ENCODE data around the gene GRB10.

GRB10 gene

GRCh38 chr7:50655020-50655419 lies 127.7 kb downstream of the GRB10 start:
- Histone ChIP-seq H3K4me1 (ENCODE audit: control insufficient read depth, insufficient read depth, low read length, poor library complexity, severe bottlenecking) (no peaks in the 10 kb centered on the region), H3K27ac (ENCODE audit: low read depth, low read length, severe bottlenecking) (no peak overlapping the region), H3K36me3 (ENCODE audit: control insufficient read depth, insufficient read depth, low read length) (peaks cover 34% of the 10 kb centered on the region), H3K4me3 (ENCODE audit: extremely low read depth, insufficient read depth, low read length, poor library complexity, severe bottlenecking) (no peak overlapping the region), H3K9me3 (ENCODE audit: control insufficient read depth, low read length) (no peaks in the 10 kb centered on the region)
- WGBS, 2 experiments (ENCODE audit: insufficient coverage in 2 of 2), result 95 to 96% methylated on average over 3 to 4 of the region's 4 CpGs

GRCh38 chr7:50653981-50654425 lies 128.7 kb downstream of the GRB10 start:
- Histone ChIP-seq H3K27ac (ENCODE audit: low read depth, low read length, severe bottlenecking) (no peak overlapping the region), H3K4me1 (ENCODE audit: control insufficient read depth, insufficient read depth, low read length, poor library complexity, severe bottlenecking) (peaks cover 2% of the 10 kb centered on the region), H3K4me3 (ENCODE audit: extremely low read depth, insufficient read depth, low read length, poor library complexity, severe bottlenecking) (no peak overlapping the region), H3K36me3 (ENCODE audit: control insufficient read depth, insufficient read depth, low read length) (peaks cover 25% of the 10 kb centered on the region), H3K9me3 (ENCODE audit: control insufficient read depth, low read length) (no peaks in the 10 kb centered on the region)
- 93 to 98% methylated on average over 9 to 10 of the region's 10 CpGs for WGBS, 2 experiments (ENCODE audit: insufficient coverage in 2 of 2)

- Histone ChIP-seq H3K9me3 (ENCODE audit: control insufficient read depth, low read length) (no peaks in the 10 kb centered on the region), H3K4me3 (ENCODE audit: extremely low read depth, insufficient read depth, low read length, poor library complexity, severe bottlenecking) (no peak overlapping the region), H3K36me3 (ENCODE audit: control insufficient read depth, insufficient read depth, low read length) (peaks cover 25% of the 10 kb centered on the region), H3K27ac (ENCODE audit: low read depth, low read length, severe bottlenecking) (no peak overlapping the region), H3K4me1 (ENCODE audit: control insufficient read depth, insufficient read depth, low read length, poor library complexity, severe bottlenecking) (peaks cover 2% of the 10 kb centered on the region)
- 91 to 95% methylated on average over 7 to 10 of the region's 16 CpGs for WGBS, 2 experiments (ENCODE audit: insufficient coverage in 2 of 2)
Observed at GRCh38 chr7:50653126-50653864, 129.4 kb downstream of the GRB10 start.

- Histone ChIP-seq H3K36me3 (ENCODE audit: control insufficient read depth, insufficient read depth, low read length) (peaks cover 24% of the 10 kb centered on the region), H3K27ac (ENCODE audit: low read depth, low read length, severe bottlenecking) (no peak overlapping the region), H3K4me1 (ENCODE audit: control insufficient read depth, insufficient read depth, low read length, poor library complexity, severe bottlenecking) (peaks cover 2% of the 10 kb centered on the region), H3K4me3 (ENCODE audit: extremely low read depth, insufficient read depth, low read length, poor library complexity, severe bottlenecking) (no peak overlapping the region), H3K9me3 (ENCODE audit: control insufficient read depth, low read length) (no peaks in the 10 kb centered on the region)
- 90 to 94% methylated on average over 7 of the region's 9 CpGs for WGBS, 2 experiments (ENCODE audit: insufficient coverage in 2 of 2)
Observed at GRCh38 chr7:50652400-50653125, 130.1 kb downstream of the GRB10 start.

GRCh38 chr7:50651271-50651989 lies 131.3 kb downstream of the GRB10 start:
- peaks cover 17% of the 10 kb centered on the region for H3K36me3 ChIP-seq (ENCODE audit: control insufficient read depth, insufficient read depth, low read length)
- H3K4me3 ChIP-seq (ENCODE audit: extremely low read depth, insufficient read depth, low read length, poor library complexity, severe bottlenecking), result no peak overlapping the region
- H3K27ac ChIP-seq (ENCODE audit: low read depth, low read length, severe bottlenecking), result no peak overlapping the region
- peaks cover 2% of the 10 kb centered on the region for H3K4me1 ChIP-seq (ENCODE audit: control insufficient read depth, insufficient read depth, low read length, poor library complexity, severe bottlenecking)
- no peaks in the 10 kb centered on the region for H3K9me3 ChIP-seq (ENCODE audit: control insufficient read depth, low read length)
- WGBS, 2 experiments (ENCODE audit: insufficient coverage in 2 of 2), result 91 to 100% methylated on average over 6 to 7 of the region's 9 CpGs

GRCh38 chr7:50650057-50650664 lies 132.5 kb downstream of the GRB10 start:
- no peak overlapping the region for H3K4me3 ChIP-seq (ENCODE audit: extremely low read depth, insufficient read depth, low read length, poor library complexity, severe bottlenecking)
- WGBS, 2 experiments (ENCODE audit: insufficient coverage in 2 of 2), result 89 to 96% methylated on average over 4 to 6 of the region's 6 CpGs
- no peak overlapping the region for H3K27ac ChIP-seq (ENCODE audit: low read depth, low read length, severe bottlenecking)
- no peaks in the 10 kb centered on the region for H3K9me3 ChIP-seq (ENCODE audit: control insufficient read depth, low read length)
- H3K36me3 ChIP-seq (ENCODE audit: control insufficient read depth, insufficient read depth, low read length), result peaks cover 15% of the 10 kb centered on the region
- H3K4me1 ChIP-seq (ENCODE audit: control insufficient read depth, insufficient read depth, low read length, poor library complexity, severe bottlenecking), result peaks cover 2% of the 10 kb centered on the region

GRCh38 chr7:50649259-50649885 lies 133.3 kb downstream of the GRB10 start:
- Histone ChIP-seq H3K4me1 (ENCODE audit: control insufficient read depth, insufficient read depth, low read length, poor library complexity, severe bottlenecking) (peaks cover 2% of the 10 kb centered on the region), H3K4me3 (ENCODE audit: extremely low read depth, insufficient read depth, low read length, poor library complexity, severe bottlenecking) (no peak overlapping the region), H3K27ac (ENCODE audit: low read depth, low read length, severe bottlenecking) (no peak overlapping the region), H3K9me3 (ENCODE audit: control insufficient read depth, low read length) (no peaks in the 10 kb centered on the region), H3K36me3 (ENCODE audit: control insufficient read depth, insufficient read depth, low read length) (peaks cover 18% of the 10 kb centered on the region)
- 93 to 97% methylated on average over 6 of the region's 7 CpGs for WGBS, 2 experiments (ENCODE audit: insufficient coverage in 2 of 2)

- Histone ChIP-seq H3K4me1 (ENCODE audit: control insufficient read depth, insufficient read depth, low read length, poor library complexity, severe bottlenecking) (peaks cover 2% of the 10 kb centered on the region), H3K27ac (ENCODE audit: low read depth, low read length, severe bottlenecking) (no peak overlapping the region), H3K4me3 (ENCODE audit: extremely low read depth, insufficient read depth, low read length, poor library complexity, severe bottlenecking) (no peak overlapping the region), H3K36me3 (ENCODE audit: control insufficient read depth, insufficient read depth, low read length) (peaks cover 23% of the 10 kb centered on the region), H3K9me3 (ENCODE audit: control insufficient read depth, low read length) (no peaks in the 10 kb centered on the region)
- 85 to 100% methylated on average over 3 to 4 of the region's 8 CpGs for WGBS, 2 experiments (ENCODE audit: insufficient coverage in 2 of 2)
Observed at GRCh38 chr7:50648570-50649169, 134.0 kb downstream of the GRB10 start.

- Histone ChIP-seq H3K4me1 (ENCODE audit: control insufficient read depth, insufficient read depth, low read length, poor library complexity, severe bottlenecking) (peaks cover 2% of the 10 kb centered on the region), H3K9me3 (ENCODE audit: control insufficient read depth, low read length) (no peaks in the 10 kb centered on the region), H3K27ac (ENCODE audit: low read depth, low read length, severe bottlenecking) (no peak overlapping the region), H3K36me3 (ENCODE audit: control insufficient read depth, insufficient read depth, low read length) (peaks cover 23% of the 10 kb centered on the region), H3K4me3 (ENCODE audit: extremely low read depth, insufficient read depth, low read length, poor library complexity, severe bottlenecking) (no peak overlapping the region)
- 90 to 95% methylated on average over 9 to 11 of the region's 11 CpGs for WGBS, 2 experiments (ENCODE audit: insufficient coverage in 2 of 2)
Observed at GRCh38 chr7:50648076-50648475, 134.6 kb downstream of the GRB10 start.

All from mesodermal cell (in vitro differentiated cells).